HEK293 (cell line): ENCODE data around the gene WDR4.

Source experiments
- ZNF24 ChIP-seq: fragments of 450-650 bp; formaldehyde crosslinking; IDR thresholded peaks from 2 replicates; pipeline ENCODE4 v1.5.1; 2016; ENCODE audit warnings: missing biosample characterization, missing genetic modification characterization
- ZNF433 ChIP-seq: fragments of 450-650 bp; formaldehyde crosslinking; IDR thresholded peaks from 2 replicates; pipeline ENCODE4 v1.5.1; 2016; ENCODE audit warnings: missing biosample characterization, missing genetic modification characterization, low read depth
- TF ChIP-seq, protein P1 (sequence below): fragments of 450-650 bp; formaldehyde crosslinking; IDR thresholded peaks from 2 replicates; pipeline ENCODE4 v1.5.1; 2016; ENCODE audit warnings: missing biosample characterization, missing genetic modification characterization

DNA sequence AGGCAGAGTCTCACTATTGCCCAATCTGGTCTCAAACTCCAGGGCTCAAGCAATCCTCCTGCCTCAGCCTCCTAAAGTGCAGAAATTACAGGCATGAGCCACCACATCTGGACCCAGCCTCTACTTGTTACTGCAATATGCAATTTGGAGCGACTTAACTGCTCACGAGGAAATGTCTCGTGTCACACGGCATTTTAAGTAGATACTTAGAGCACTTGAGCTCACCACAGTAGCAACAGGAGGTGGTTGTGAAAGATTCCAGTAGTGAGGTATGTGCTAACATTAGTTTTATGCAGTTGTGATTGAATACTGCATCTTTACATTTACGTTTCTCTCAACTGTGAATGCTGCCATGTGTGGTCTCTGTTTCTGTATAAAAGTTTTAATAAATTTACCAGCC, 8.0 kb upstream of the WDR4 start:
- TF ChIP-seq ZNF433 (tag by site-specific recombination) (no peak), ZNF24 (tag by site-specific recombination) (no peak)
- TF ChIP-seq, protein P1, sequence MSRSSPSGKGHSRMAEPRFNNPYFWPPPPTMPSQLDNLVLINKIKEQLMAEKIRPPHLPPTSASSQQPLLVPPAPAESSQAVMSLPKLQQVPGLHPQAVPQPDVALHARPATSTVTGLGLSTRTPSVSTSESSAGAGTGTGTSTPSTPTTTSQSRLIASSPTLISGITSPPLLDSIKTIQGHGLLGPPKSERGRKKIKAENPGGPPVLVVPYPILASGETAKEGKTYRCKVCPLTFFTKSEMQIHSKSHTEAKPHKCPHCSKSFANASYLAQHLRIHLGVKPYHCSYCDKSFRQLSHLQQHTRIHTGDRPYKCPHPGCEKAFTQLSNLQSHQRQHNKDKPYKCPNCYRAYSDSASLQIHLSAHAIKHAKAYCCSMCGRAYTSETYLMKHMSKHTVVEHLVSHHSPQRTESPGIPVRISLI (tag by site-specific recombination), result no peak
